ENCODE data around the gene GPR153. TPM values are rescaled to one million over a fixed set of nuclear protein-coding genes. Genes with fewer than 3 reads are reported as not detected.

The GPR153 gene
- total and polyA plus RNA-seq, 2 of the 13 experiments (the other 11 are each of a cell fraction or from before 2014, with no cell fraction given) = 0.22 to 0.31 TPM

DNA sequence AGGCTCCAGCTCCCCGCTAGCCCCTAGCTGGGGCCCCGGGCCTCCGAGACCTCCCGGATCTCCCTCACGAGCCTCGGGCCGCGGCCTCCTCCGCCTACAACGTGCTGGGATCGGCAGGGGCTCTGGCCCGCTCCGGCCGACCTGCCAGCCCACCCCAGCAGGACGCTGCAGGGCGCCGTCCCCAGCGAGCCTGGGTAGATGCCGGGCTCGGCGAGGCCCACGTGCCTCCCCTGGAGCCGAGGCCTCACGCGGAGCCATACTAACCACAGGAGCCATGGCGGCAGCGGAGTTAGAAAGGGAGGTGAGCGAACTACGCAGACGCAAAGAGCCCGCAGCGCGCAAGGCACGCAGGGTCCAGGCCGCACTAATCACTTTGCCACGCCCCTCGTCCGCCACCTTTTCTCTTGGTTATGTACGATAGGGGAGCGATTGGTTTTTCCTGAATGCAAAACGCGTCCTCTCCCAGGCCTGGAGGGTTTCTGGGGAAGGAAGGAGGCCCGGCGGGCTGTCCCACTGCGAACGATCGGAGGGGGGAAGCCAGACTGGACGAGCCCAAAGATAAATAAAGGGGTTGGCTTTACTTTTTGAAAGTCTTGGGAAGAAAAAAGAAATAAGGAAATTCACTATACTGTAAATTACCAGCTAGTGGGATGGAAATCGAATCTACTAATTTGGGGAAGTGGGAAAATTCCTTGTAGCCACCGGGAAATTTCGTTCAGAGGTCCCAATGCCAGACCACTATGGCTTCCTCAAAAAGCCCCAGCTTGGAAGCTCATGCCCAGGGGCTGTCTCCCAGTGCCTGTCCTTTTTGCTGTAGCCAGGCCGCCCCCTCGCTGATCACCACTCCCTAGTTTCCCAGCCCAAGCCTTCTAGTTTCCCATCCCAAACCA lies 61.4 kb downstream of the GPR153 start, which contains the start of gene RPL22 (continued):
- TF ChIP-seq GPN1 (CRISPR knock-in tag; IDR thresholded peaks at IDR 0.05; ENCODE audit: borderline replicate concordance) (peak; percentile 65; the same call in 1 of the 2 replicates), RFX3 (CRISPR knock-in tag; IDR thresholded peaks at IDR 0.05) (no peak), POGZ (CRISPR knock-in tag; IDR thresholded peaks at IDR 0.05) (peak; percentile 63; the same call in 1 of the 2 replicates), ZNF432 (CRISPR knock-in tag; IDR thresholded peaks at IDR 0.05; ENCODE audit: borderline replicate concordance) (no peak), THYN1 (CRISPR knock-in tag; IDR thresholded peaks at IDR 0.05; ENCODE audit: borderline replicate concordance, low read depth) (0 out of 2 replicates have a peak, but pooled peaks have one; percentile 52), NR3C1 (CRISPR knock-in tag; IDR thresholded peaks at IDR 0.05) (0 out of 2 replicates have a peak, but pooled peaks have one; percentile 82), ZNF674 (CRISPR knock-in tag; IDR thresholded peaks at IDR 0.05; ENCODE audit: low read depth) (no peak), NCOA5 (CRISPR knock-in tag; IDR thresholded peaks at IDR 0.05) (no peak), ZNF329 (CRISPR knock-in tag; IDR thresholded peaks at IDR 0.05; ENCODE audit: low read depth) (no peak; the same call in 1 of the 2 replicates), PAWR (CRISPR knock-in tag; IDR thresholded peaks at IDR 0.05; ENCODE audit: borderline replicate concordance) (no peak), ZNF768 (CRISPR knock-in tag; IDR thresholded peaks at IDR 0.05) (peak; percentile 81; the same call in 1 of the 2 replicates), ZNF33A (CRISPR knock-in tag; IDR thresholded peaks at IDR 0.05; ENCODE audit: borderline replicate concordance) (no peak), ZNF629 (CRISPR knock-in tag; conservative IDR thresholded peaks at IDR 0.05) (0 out of 2 replicates have a peak, but pooled peaks have one; percentile 14), ZNF343 (CRISPR knock-in tag; IDR thresholded peaks at IDR 0.05) (peak; percentile 95), RXRB (CRISPR knock-in tag; IDR thresholded peaks at IDR 0.05; ENCODE audit: borderline replicate concordance) (peak; percentile 52; the same call in 1 of the 2 replicates), NFE2 (CRISPR knock-in tag; IDR thresholded peaks at IDR 0.05) (no peak), ARNT2 (CRISPR knock-in tag; IDR thresholded peaks at IDR 0.05; ENCODE audit: low read depth) (peak; percentile 74; the same call in 1 of the 2 replicates), ZNF558 (CRISPR knock-in tag; IDR thresholded peaks at IDR 0.05; ENCODE audit: borderline replicate concordance) (peak; percentile 69; the same call in 1 of the 2 replicates), CREM (IDR thresholded peaks at IDR 0.05) (peak; percentile 85), CREM (CRISPR knock-in tag; IDR thresholded peaks at IDR 0.05) (no peak)
- TF ChIP-seq, protein P1, sequence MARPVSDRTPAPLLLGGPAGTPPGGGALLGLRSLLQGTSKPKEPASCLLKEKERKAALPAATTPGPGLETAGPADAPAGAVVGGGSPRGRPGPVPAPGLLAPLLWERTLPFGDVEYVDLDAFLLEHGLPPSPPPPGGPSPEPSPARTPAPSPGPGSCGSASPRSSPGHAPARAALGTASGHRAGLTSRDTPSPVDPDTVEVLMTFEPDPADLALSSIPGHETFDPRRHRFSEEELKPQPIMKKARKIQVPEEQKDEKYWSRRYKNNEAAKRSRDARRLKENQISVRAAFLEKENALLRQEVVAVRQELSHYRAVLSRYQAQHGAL (CRISPR knock-in tag; IDR thresholded peaks at IDR 0.05; ENCODE audit: not compliant biosample characterization) = peak; percentile 82
- TF ChIP-seq, protein P2, sequence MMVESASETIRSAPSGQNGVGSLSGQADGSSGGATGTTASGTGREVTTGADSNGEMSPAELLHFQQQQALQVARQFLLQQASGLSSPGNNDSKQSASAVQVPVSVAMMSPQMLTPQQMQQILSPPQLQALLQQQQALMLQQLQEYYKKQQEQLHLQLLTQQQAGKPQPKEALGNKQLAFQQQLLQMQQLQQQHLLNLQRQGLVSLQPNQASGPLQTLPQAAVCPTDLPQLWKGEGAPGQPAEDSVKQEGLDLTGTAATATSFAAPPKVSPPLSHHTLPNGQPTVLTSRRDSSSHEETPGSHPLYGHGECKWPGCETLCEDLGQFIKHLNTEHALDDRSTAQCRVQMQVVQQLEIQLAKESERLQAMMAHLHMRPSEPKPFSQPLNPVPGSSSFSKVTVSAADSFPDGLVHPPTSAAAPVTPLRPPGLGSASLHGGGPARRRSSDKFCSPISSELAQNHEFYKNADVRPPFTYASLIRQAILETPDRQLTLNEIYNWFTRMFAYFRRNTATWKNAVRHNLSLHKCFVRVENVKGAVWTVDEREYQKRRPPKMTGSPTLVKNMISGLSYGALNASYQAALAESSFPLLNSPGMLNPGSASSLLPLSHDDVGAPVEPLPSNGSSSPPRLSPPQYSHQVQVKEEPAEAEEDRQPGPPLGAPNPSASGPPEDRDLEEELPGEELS (CRISPR knock-in tag; IDR thresholded peaks at IDR 0.05) = peak; percentile 83
- TF ChIP-seq, protein P3, sequence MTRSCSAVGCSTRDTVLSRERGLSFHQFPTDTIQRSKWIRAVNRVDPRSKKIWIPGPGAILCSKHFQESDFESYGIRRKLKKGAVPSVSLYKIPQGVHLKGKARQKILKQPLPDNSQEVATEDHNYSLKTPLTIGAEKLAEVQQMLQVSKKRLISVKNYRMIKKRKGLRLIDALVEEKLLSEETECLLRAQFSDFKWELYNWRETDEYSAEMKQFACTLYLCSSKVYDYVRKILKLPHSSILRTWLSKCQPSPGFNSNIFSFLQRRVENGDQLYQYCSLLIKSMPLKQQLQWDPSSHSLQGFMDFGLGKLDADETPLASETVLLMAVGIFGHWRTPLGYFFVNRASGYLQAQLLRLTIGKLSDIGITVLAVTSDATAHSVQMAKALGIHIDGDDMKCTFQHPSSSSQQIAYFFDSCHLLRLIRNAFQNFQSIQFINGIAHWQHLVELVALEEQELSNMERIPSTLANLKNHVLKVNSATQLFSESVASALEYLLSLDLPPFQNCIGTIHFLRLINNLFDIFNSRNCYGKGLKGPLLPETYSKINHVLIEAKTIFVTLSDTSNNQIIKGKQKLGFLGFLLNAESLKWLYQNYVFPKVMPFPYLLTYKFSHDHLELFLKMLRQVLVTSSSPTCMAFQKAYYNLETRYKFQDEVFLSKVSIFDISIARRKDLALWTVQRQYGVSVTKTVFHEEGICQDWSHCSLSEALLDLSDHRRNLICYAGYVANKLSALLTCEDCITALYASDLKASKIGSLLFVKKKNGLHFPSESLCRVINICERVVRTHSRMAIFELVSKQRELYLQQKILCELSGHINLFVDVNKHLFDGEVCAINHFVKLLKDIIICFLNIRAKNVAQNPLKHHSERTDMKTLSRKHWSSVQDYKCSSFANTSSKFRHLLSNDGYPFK (CRISPR knock-in tag; IDR thresholded peaks at IDR 0.05; ENCODE audit: borderline replicate concordance) = peak; percentile 92

All from HepG2 (cell line).